ENCODE measurements around the gene FAM131A. TPM values are rescaled to one million over a fixed set of nuclear protein-coding genes. Genes with fewer than 3 reads are reported as not detected.

Gene FAM131A
- total RNA-seq, 5 donors from 2014 or later (not counting 1 experiment from before 2014, with no cell fraction given), result 8.3 to 13.8 (median 11.9) TPM

DNA sequence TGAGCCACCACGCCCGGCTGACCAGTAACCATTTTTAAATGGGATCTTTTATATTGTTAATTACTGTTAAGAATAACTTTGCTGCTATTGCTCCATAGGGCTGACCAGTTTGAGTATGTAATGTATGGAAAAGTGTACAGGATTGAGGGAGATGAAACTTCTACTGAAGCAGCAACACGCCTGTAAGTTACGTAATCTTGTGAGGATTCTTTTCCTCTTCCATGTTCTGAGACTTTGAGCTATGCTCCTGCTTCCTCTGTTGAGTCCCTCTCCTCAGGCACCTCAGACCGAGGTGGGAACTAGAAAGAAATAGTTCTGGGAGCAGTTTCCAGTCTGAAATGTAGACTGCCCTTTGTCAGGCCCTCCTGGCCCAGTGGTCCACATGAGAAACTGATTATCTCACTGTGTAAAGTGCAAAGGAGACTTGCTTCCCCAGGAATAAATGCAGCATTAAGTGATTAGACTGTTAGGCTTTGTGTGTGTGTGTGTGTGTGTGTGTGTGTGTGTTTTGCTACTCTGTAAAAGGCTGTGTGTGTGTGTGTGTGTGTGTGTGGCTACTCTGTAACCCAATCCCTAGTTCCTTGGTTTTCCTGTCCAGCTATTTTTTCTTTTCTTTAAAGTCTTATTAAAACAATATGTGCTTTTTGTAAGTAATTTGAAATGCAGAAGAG lies 29.4 kb downstream of the FAM131A start:
- ATAC-seq (replicated peaks in 1 of 4) (no peak), DNase-seq (no peak)
- Histone ChIP-seq H3K27me3 (replicated peaks in 1 of 2; ENCODE audit: control insufficient read depth in 2 of 2, extremely low read depth in 1 of 2, insufficient read depth in 2 of 2, low read length in 1 of 2) (no peaks in the 10 kb centered on the region), H3K9me3 (no peaks in the 10 kb centered on the region), H3K36me3 (ENCODE audit: control insufficient read depth in 2 of 2, extremely low read depth in 1 of 2, insufficient read depth in 1 of 2, low read length in 1 of 2) (peaks cover 0 to 20% of the 10 kb centered on the region in 2 donors), H3K4me3 (ENCODE audit: control insufficient read depth in 1 of 2, extremely low read depth in 1 of 2, low read length in 1 of 2) (no peak overlapping the region), H3K27ac (ENCODE audit: low read length) (no peak overlapping the region), H3K4me1 (ENCODE audit: control insufficient read depth in 1 of 2, extremely low read depth in 1 of 2, insufficient read depth in 2 of 2, low read length in 2 of 2) (peaks cover 4 to 24% of the 10 kb centered on the region in 2 experiments)
- Mint-ChIP-seq H3K36me3 (peaks cover 32% of the 10 kb centered on the region), H3K27me3 (no peaks in the 10 kb centered on the region), H3K4me1 (peaks cover 24 to 32% (median 30%) of the 10 kb centered on the region in 3 donors), H3K9me3 (no peaks in the 10 kb centered on the region), H3K27ac (peak overlapping the region in 1 of 2 donors; percentile 16), H3K4me3 (no peak overlapping the region)
- ChIA-PET POLR2A (interaction anchor here in 1 of 2 donors (0.6 to 1.2 kb wide), 2 partner anchors 8 to 173 kb away, joined by 4 to 8 read pairs; no protein-coding TSS in a partner anchor), CTCF (interaction anchor here (0.7 to 1.1 kb wide), 4 partner anchors 12 to 147 kb away, joined by 3 to 5 read pairs (median 4); no protein-coding TSS in a partner anchor)
- WGBS (ENCODE audit: insufficient coverage), result 100% methylated on average over 2 of the region's 5 CpGs

- H3K4me3 Mint-ChIP-seq, result no peak overlapping the region
- Histone ChIP-seq H3K4me1 (ENCODE audit: control insufficient read depth in 1 of 2, extremely low read depth in 1 of 2, insufficient read depth in 2 of 2, low read length in 2 of 2) (peaks cover 4 to 17% of the 10 kb centered on the region in 2 experiments), H3K9me3 (no peaks in the 10 kb centered on the region), H3K36me3 (ENCODE audit: control insufficient read depth in 2 of 2, extremely low read depth in 1 of 2, insufficient read depth in 1 of 2, low read length in 1 of 2) (peaks cover 0 to 20% of the 10 kb centered on the region in 2 donors), H3K27me3 (replicated peaks in 1 of 2; ENCODE audit: control insufficient read depth in 2 of 2, extremely low read depth in 1 of 2, insufficient read depth in 2 of 2, low read length in 1 of 2) (no peaks in the 10 kb centered on the region), H3K27ac (ENCODE audit: low read length) (no peak overlapping the region), H3K4me3 (ENCODE audit: control insufficient read depth in 1 of 2, extremely low read depth in 1 of 2, low read length in 1 of 2) (no peak overlapping the region)
- peaks cover 24 to 37% (median 33%) of the 10 kb centered on the region in 3 donors for H3K4me1 Mint-ChIP-seq
- CTCF ChIA-PET, result no interaction called here
- POLR2A ChIA-PET, result no interaction called here
- WGBS (ENCODE audit: insufficient coverage), result 96% methylated on average over 6 of the region's 9 CpGs
- no peak overlapping the region for H3K27ac Mint-ChIP-seq
- DNase-seq (no peak), ATAC-seq (replicated peaks in 1 of 4) (no peak)
- peaks cover 32% of the 10 kb centered on the region for H3K36me3 Mint-ChIP-seq
- no peaks in the 10 kb centered on the region for H3K9me3 Mint-ChIP-seq
- H3K27me3 Mint-ChIP-seq, result no peaks in the 10 kb centered on the region
Observed at GRCh38 chr3:184368116-184368515, 30.7 kb downstream of the FAM131A start.

DNA sequence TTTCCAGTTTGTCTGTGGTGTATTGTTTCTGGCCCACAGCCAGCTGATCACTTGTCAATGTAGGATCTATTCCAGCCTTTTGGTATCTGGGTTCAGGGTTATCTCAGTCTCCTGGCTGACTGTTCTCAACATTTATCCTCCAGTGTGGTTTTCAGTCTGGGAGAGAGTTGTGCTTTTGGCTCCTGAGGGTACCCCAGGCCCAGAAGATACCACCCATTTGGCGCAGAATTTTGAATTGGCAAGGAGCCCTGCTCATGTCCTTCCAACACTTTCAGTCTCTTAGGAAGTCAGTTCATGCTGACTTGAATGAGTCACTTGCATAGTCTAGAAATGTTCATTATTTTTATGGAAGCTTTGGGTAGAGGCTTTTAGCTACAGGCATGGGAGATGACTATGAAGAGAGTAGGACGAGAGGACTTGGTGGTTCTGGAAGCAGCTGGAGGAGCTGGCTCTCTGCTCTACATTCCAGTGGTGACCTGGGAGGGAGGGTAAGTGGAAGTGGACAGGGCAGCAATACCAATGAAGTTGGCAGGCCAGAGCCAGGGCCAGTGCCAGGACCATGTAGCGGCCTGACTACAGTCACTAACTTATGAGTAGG lies 31.3 kb downstream of the FAM131A start:
- CTCF ChIA-PET, result interaction anchor here in 1 of 2 donors (0.7 kb wide), 1 partner anchor 50 kb away, joined by 3 read pairs; no protein-coding TSS in a partner anchor
- Histone ChIP-seq H3K4me3 (ENCODE audit: control insufficient read depth in 1 of 2, extremely low read depth in 1 of 2, low read length in 1 of 2) (no peak overlapping the region), H3K27me3 (replicated peaks in 1 of 2; ENCODE audit: control insufficient read depth in 2 of 2, extremely low read depth in 1 of 2, insufficient read depth in 2 of 2, low read length in 1 of 2) (no peaks in the 10 kb centered on the region), H3K27ac (ENCODE audit: low read length) (no peak overlapping the region), H3K9me3 (no peaks in the 10 kb centered on the region), H3K4me1 (ENCODE audit: control insufficient read depth in 1 of 2, extremely low read depth in 1 of 2, insufficient read depth in 2 of 2, low read length in 2 of 2) (peaks cover 4 to 12% of the 10 kb centered on the region in 2 experiments), H3K36me3 (ENCODE audit: control insufficient read depth in 2 of 2, extremely low read depth in 1 of 2, insufficient read depth in 1 of 2, low read length in 1 of 2) (peaks cover 0 to 20% of the 10 kb centered on the region in 2 donors)
- no peak for ATAC-seq (replicated peaks in 1 of 4)
- Mint-ChIP-seq H3K9me3 (no peaks in the 10 kb centered on the region), H3K4me1 (peaks cover 21 to 32% (median 29%) of the 10 kb centered on the region in 3 donors), H3K27me3 (no peaks in the 10 kb centered on the region), H3K4me3 (no peak overlapping the region), H3K36me3 (peaks cover 32% of the 10 kb centered on the region), H3K27ac (no peak overlapping the region)
- DNase-seq, result no peak
- WGBS (ENCODE audit: insufficient coverage), result 94% methylated on average over 2 of the region's 3 CpGs
- POLR2A ChIA-PET, result no interaction called here

- H3K27ac ChIP-seq (ENCODE audit: low read length), result no peak overlapping the region
- Mint-ChIP-seq H3K27ac (peak overlapping the region in 1 of 2 donors; percentile 11), H3K27me3 (peaks cover 10 to 12% of the 10 kb centered on the region in 2 donors), H3K4me3 (no peak overlapping the region), H3K36me3 (peaks cover 19% of the 10 kb centered on the region), H3K4me1 (peaks cover 4 to 14% (median 11%) of the 10 kb centered on the region in 3 donors), H3K9me3 (no peaks in the 10 kb centered on the region)
- ChIA-PET CTCF (interaction anchor here (0.6 to 2.2 kb wide), 25 partner anchors 9 to 723 kb away, joined by 3 to 36 read pairs (median 4); partner anchors contain the start of gene EPHB3 (in 1 of the 2)), POLR2A (no interaction called here)
- 70% methylated on average over 1 of the region's 5 CpGs for WGBS (ENCODE audit: insufficient coverage)
- peaks cover 0 to 5% of the 10 kb centered on the region in 2 experiments for H3K4me1 ChIP-seq (ENCODE audit: control insufficient read depth in 1 of 2, extremely low read depth in 1 of 2, insufficient read depth in 2 of 2, low read length in 2 of 2)
- peaks cover 0 to 9% of the 10 kb centered on the region in 2 experiments for H3K27me3 ChIP-seq (replicated peaks in 1 of 2; ENCODE audit: control insufficient read depth in 2 of 2, extremely low read depth in 1 of 2, insufficient read depth in 2 of 2, low read length in 1 of 2)
- H3K36me3 ChIP-seq (ENCODE audit: control insufficient read depth in 2 of 2, extremely low read depth in 1 of 2, insufficient read depth in 1 of 2, low read length in 1 of 2), result peaks cover 0 to 19% of the 10 kb centered on the region in 2 donors
- ATAC-seq (replicated peaks in 1 of 4) (peak; percentile 90 to 99 (median 95)), DNase-seq (peak in 33 of 35 experiments; percentile 25 to 74 (median 51))
- no peak overlapping the region for H3K4me3 ChIP-seq (ENCODE audit: control insufficient read depth in 1 of 2, extremely low read depth in 1 of 2, low read length in 1 of 2)
- no peaks in the 10 kb centered on the region for H3K9me3 ChIP-seq
Observed at GRCh38 chr3:184371570-184372018, 34.2 kb downstream of the FAM131A start.

GRCh38 chr3:184372296-184372821 lies 35.0 kb downstream of the FAM131A start:
- H3K27me3 ChIP-seq (replicated peaks in 1 of 2; ENCODE audit: control insufficient read depth in 2 of 2, extremely low read depth in 1 of 2, insufficient read depth in 2 of 2, low read length in 1 of 2), result peaks cover 0 to 14% of the 10 kb centered on the region in 2 experiments
- H3K36me3 ChIP-seq (ENCODE audit: control insufficient read depth in 2 of 2, extremely low read depth in 1 of 2, insufficient read depth in 1 of 2, low read length in 1 of 2), result peaks cover 0 to 15% of the 10 kb centered on the region in 2 donors
- no peak overlapping the region for H3K4me3 ChIP-seq (ENCODE audit: control insufficient read depth in 1 of 2, extremely low read depth in 1 of 2, low read length in 1 of 2)
- H3K9me3 ChIP-seq, result no peaks in the 10 kb centered on the region
- no peak for ATAC-seq (replicated peaks in 1 of 4)
- Mint-ChIP-seq H3K4me1 (peaks cover 3 to 10% (median 7%) of the 10 kb centered on the region in 3 donors), H3K36me3 (peaks cover 13% of the 10 kb centered on the region), H3K27ac (no peak overlapping the region), H3K27me3 (peaks cover 15 to 17% of the 10 kb centered on the region in 2 donors), H3K4me3 (no peak overlapping the region), H3K9me3 (no peaks in the 10 kb centered on the region)
- WGBS (ENCODE audit: insufficient coverage), result 70% methylated on average over 8 of the region's 8 CpGs
- POLR2A ChIA-PET, result interaction anchor here in 1 of 2 donors (0.5 kb wide), 1 partner anchor 387 kb away, joined by 3 read pairs; no protein-coding TSS in a partner anchor
- DNase-seq, result no peak
- H3K27ac ChIP-seq (ENCODE audit: low read length), result no peak overlapping the region
- peaks cover 0 to 5% of the 10 kb centered on the region in 2 experiments for H3K4me1 ChIP-seq (ENCODE audit: control insufficient read depth in 1 of 2, extremely low read depth in 1 of 2, insufficient read depth in 2 of 2, low read length in 2 of 2)
- CTCF ChIA-PET, result interaction anchor here (0.8 to 2.2 kb wide), 16 partner anchors 9 to 432 kb away, joined by 3 to 36 read pairs (median 4); partner anchors contain the start of gene EPHB3 (in 1 of the 2)

GRCh38 chr3:184372911-184373310 lies 35.5 kb downstream of the FAM131A start:
- ATAC-seq (replicated peaks in 1 of 4) (no peak), DNase-seq (no peak)
- POLR2A ChIA-PET, result interaction anchor here in 1 of 2 donors (0.5 kb wide), 1 partner anchor 387 kb away, joined by 3 read pairs; no protein-coding TSS in a partner anchor
- Mint-ChIP-seq H3K4me3 (no peak overlapping the region), H3K27me3 (peaks cover 20 to 23% of the 10 kb centered on the region in 2 donors), H3K4me1 (peaks cover 3 to 10% (median 7%) of the 10 kb centered on the region in 3 donors), H3K27ac (no peak overlapping the region), H3K9me3 (no peaks in the 10 kb centered on the region), H3K36me3 (peaks cover 9% of the 10 kb centered on the region)
- CTCF ChIA-PET, result interaction anchor here (1.1 to 2.2 kb wide), 7 partner anchors 166 to 188 kb away, joined by 3 to 36 read pairs (median 6); no protein-coding TSS in a partner anchor
- Histone ChIP-seq H3K4me1 (ENCODE audit: control insufficient read depth in 1 of 2, extremely low read depth in 1 of 2, insufficient read depth in 2 of 2, low read length in 2 of 2) (peaks cover 0 to 5% of the 10 kb centered on the region in 2 experiments), H3K4me3 (ENCODE audit: control insufficient read depth in 1 of 2, extremely low read depth in 1 of 2, low read length in 1 of 2) (no peak overlapping the region), H3K9me3 (no peaks in the 10 kb centered on the region), H3K36me3 (ENCODE audit: control insufficient read depth in 2 of 2, extremely low read depth in 1 of 2, insufficient read depth in 1 of 2, low read length in 1 of 2) (peaks cover 0 to 13% of the 10 kb centered on the region in 2 donors), H3K27ac (ENCODE audit: low read length) (no peak overlapping the region), H3K27me3 (replicated peaks in 1 of 2; ENCODE audit: control insufficient read depth in 2 of 2, extremely low read depth in 1 of 2, insufficient read depth in 2 of 2, low read length in 1 of 2) (peaks cover 0 to 20% of the 10 kb centered on the region in 2 experiments)
- 88% methylated on average over 3 of the region's 5 CpGs for WGBS (ENCODE audit: insufficient coverage)

Data from T-cell (primary cell).